ENCODE measurements around the gene PER1. TPM values are rescaled to one million over a fixed set of nuclear protein-coding genes. Genes with fewer than 3 reads are reported as not detected.

Gene PER1
- total and polyA plus RNA-seq, 2 of the 13 experiments (the other 11 are each of a cell fraction or from before 2014, with no cell fraction given): 2.6 to 3.6 TPM

DNA sequence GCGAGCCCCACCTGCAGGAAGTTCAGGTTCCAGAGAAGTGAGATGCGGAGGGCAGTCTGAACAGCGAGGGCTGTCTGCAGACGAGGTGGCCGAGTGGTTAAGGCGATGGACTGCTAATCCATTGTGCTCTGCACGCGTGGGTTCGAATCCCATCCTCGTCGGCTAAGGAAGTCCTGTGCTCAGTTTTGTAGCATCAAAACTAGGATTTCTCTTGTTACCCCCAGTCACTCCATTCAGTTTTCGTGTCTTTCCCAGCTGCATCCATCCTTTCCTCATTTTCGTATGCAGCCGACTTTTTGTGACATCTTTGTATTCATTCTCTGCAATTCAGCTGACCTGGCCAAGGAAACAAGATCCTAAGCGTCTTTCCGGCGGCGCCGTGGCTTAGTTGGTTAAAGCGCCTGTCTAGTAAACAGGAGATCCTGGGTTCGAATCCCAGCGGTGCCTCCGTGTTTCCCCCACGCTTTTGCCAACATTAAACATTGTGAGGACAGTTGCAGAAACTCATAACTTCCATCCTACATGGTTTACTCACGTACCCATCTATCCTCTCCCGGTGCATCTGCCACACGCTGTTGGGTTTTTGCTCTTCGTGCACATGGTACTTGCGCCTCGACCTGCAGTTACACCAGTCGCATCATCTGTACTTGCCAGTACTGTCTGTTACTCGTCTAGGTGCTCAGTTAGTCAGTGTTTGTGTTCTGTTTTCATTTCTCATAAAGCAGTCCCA lies 34.7 kb upstream of the PER1 start (continued):
- TF ChIP-seq, protein P1, sequence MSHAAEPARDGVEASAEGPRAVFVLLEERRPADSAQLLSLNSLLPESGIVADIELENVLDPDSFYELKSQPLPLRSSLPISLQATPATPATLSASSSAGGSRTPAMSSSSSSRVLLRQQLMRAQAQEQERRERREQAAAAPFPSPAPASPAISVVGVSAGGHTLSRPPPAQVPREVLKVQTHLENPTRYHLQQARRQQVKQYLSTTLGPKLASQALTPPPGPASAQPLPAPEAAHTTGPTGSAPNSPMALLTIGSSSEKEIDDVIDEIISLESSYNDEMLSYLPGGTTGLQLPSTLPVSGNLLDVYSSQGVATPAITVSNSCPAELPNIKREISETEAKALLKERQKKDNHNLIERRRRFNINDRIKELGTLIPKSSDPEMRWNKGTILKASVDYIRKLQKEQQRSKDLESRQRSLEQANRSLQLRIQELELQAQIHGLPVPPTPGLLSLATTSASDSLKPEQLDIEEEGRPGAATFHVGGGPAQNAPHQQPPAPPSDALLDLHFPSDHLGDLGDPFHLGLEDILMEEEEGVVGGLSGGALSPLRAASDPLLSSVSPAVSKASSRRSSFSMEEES (CRISPR knock-in tag; IDR thresholded peaks at IDR 0.05): no peak
- TF ChIP-seq ARID4A (CRISPR knock-in tag; IDR thresholded peaks at IDR 0.05; ENCODE audit: borderline replicate concordance): peak; percentile 50; the same call in 1 of the 2 replicates
- TF ChIP-seq ZNF746 (CRISPR knock-in tag; IDR thresholded peaks at IDR 0.05): 0 out of 2 replicates have a peak, but pooled peaks have one; percentile 18
- TF ChIP-seq CCDC6 (CRISPR knock-in tag; IDR thresholded peaks at IDR 0.05): peak; percentile 53; the same call in 1 of the 2 replicates
- TF ChIP-seq, protein P2, sequence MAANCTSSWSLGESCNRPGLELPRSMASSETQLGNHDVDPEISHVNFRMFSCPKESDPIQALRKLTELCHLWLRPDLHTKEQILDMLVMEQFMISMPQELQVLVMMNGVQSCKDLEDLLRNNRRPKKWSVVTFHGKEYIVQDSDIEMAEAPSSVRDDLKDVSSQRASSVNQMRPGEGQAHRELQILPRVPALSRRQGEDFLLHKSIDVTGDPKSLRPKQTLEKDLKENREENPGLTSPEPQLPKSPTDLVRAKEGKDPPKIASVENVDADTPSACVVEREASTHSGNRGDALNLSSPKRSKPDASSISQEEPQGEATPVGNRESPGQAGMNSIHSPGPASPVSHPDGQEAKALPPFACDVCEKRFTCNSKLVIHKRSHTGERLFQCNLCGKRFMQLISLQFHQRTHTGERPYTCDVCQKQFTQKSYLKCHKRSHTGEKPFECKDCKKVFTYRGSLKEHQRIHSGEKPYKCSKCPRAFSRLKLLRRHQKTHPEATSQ (CRISPR knock-in tag; IDR thresholded peaks at IDR 0.05; ENCODE audit: borderline replicate concordance): no peak
- no peak; the same call in 1 of the 2 replicates for TF ChIP-seq ZBED4 (CRISPR knock-in tag; IDR thresholded peaks at IDR 0.05; ENCODE audit: borderline replicate concordance)
- TF ChIP-seq MTF2 (CRISPR knock-in tag; IDR thresholded peaks at IDR 0.05; ENCODE audit: borderline replicate concordance): 0 out of 2 replicates have a peak, but pooled peaks have one; percentile 79
- no peak for TF ChIP-seq ZSCAN20 (CRISPR knock-in tag; IDR thresholded peaks at IDR 0.05; ENCODE audit: borderline replicate concordance)
- no peak; the same call in 1 of the 2 replicates for TF ChIP-seq ZNF703 (CRISPR knock-in tag; IDR thresholded peaks at IDR 0.05; ENCODE audit: borderline replicate concordance)
- no peak for TF ChIP-seq ZSCAN12 (CRISPR knock-in tag; IDR thresholded peaks at IDR 0.05)
- TF ChIP-seq, protein P3, sequence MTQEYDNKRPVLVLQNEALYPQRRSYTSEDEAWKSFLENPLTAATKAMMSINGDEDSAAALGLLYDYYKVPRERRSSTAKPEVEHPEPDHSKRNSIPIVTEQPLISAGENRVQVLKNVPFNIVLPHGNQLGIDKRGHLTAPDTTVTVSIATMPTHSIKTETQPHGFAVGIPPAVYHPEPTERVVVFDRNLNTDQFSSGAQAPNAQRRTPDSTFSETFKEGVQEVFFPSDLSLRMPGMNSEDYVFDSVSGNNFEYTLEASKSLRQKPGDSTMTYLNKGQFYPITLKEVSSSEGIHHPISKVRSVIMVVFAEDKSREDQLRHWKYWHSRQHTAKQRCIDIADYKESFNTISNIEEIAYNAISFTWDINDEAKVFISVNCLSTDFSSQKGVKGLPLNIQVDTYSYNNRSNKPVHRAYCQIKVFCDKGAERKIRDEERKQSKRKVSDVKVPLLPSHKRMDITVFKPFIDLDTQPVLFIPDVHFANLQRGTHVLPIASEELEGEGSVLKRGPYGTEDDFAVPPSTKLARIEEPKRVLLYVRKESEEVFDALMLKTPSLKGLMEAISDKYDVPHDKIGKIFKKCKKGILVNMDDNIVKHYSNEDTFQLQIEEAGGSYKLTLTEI (CRISPR knock-in tag; conservative IDR thresholded peaks at IDR 0.05): no peak
- TF ChIP-seq ZNF251 (CRISPR knock-in tag; IDR thresholded peaks at IDR 0.05): no peak
- peak; percentile 59; the same call in 1 of the 2 replicates for TF ChIP-seq ATF7-NPFF (CRISPR knock-in tag; IDR thresholded peaks at IDR 0.05; ENCODE audit: low read depth)
- TF ChIP-seq ESRRA (CRISPR knock-in tag; IDR thresholded peaks at IDR 0.05; ENCODE audit: low read depth): peak; percentile 25; the same call in 1 of the 2 replicates

All from HepG2 (cell line).